ENCODE results near the gene SGK1.

Gene SGK1

DNA sequence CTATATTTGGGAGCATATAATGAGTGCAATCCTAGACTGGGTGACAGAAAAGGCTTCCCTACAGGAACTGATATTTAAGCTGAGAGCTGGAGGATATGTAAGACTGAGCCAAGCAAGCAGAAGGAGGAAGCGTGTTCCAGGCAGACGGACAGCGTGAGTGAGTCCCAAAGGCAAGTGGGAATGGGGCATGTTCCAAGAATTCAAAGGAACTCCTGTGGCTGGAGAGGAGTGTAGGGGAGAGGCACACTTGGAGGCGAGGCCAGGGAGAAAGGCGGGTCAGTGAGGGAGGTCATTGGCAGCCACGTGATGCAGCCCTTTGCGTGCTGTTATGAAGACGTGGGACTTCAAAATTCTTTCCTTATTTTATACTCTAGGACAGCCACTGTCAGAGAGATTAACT, 27.9 kb upstream of the SGK1 start:
- DNase-seq (ENCODE audit: low read depth, low spot score), result no peak
- H3K4me3 ChIP-seq (ENCODE audit: low read depth, low read length), result no peak overlapping the region
- TF ChIP-seq, protein P1, sequence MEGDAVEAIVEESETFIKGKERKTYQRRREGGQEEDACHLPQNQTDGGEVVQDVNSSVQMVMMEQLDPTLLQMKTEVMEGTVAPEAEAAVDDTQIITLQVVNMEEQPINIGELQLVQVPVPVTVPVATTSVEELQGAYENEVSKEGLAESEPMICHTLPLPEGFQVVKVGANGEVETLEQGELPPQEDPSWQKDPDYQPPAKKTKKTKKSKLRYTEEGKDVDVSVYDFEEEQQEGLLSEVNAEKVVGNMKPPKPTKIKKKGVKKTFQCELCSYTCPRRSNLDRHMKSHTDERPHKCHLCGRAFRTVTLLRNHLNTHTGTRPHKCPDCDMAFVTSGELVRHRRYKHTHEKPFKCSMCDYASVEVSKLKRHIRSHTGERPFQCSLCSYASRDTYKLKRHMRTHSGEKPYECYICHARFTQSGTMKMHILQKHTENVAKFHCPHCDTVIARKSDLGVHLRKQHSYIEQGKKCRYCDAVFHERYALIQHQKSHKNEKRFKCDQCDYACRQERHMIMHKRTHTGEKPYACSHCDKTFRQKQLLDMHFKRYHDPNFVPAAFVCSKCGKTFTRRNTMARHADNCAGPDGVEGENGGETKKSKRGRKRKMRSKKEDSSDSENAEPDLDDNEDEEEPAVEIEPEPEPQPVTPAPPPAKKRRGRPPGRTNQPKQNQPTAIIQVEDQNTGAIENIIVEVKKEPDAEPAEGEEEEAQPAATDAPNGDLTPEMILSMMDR (IDR thresholded peaks at IDR 0.05; ENCODE audit: insufficient read depth, low read length, missing control alignments), result no peak
- ChIA-PET CTCF (no interaction called here), POLR2A (no interaction called here)

DNA sequence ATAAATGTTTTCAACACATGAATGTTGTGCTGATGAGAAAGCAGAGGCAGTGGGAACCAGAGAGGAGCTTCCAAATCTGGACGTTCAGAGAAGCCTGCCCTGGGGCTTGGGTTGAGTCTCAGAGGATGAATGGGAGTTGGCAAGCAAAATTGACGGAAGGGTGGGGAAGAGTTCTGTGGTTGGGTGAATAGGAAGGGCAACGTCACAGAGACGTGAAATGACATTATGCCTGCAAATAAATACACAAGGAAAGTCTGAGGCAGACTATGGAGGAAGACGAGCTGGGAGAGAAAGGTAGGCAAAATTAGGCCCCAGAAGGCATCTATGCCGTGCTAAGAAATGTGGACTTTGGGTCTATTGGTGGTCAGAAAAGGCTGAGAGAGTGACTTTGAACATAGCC, 25.2 kb upstream of the SGK1 start:
- no peak overlapping the region for H3K4me3 ChIP-seq (ENCODE audit: low read depth, low read length)
- TF ChIP-seq, protein P1 (IDR thresholded peaks at IDR 0.05; ENCODE audit: insufficient read depth, low read length, missing control alignments), result no peak
- ChIA-PET POLR2A (no interaction called here), CTCF (interaction anchor here (0.9 kb wide), 1 partner anchor 36 kb away, joined by 3 read pairs; no protein-coding TSS in a partner anchor)
- DNase-seq (ENCODE audit: low read depth, low spot score), result no peak

DNA sequence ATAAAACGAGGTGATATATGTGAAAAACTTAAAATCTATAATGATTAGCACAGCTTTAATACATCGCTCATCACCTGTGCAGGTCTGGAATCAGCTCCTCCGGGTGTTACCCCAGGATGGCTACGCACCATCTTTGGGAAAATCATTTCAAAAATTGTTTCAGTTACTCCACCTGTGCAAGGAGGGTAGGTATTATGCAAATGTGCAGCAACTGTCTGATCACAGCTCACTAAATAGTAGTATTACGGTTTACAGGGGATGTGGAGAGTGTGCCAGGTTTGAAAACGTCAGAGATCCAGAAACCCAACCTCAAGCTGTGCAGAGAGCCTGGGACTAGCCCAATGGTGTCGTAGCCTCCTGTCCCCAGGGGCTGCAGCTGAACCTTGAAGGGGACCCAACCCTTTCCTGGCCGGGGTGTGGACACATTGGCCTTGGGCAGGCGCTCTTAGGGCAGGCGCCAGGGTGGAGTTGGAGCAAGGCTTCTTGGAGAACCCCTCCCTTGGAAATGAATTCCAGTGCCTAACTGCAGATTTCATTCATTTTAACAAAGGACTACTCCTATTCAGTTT, 24.2 kb upstream of the SGK1 start:
- DNase-seq (ENCODE audit: low read depth, low spot score), result no peak
- H3K4me3 ChIP-seq (ENCODE audit: low read depth, low read length), result no peak overlapping the region
- ChIA-PET POLR2A (no interaction called here), CTCF (no interaction called here)
- TF ChIP-seq, protein P1 (IDR thresholded peaks at IDR 0.05; ENCODE audit: insufficient read depth, low read length, missing control alignments), result no peak

DNA sequence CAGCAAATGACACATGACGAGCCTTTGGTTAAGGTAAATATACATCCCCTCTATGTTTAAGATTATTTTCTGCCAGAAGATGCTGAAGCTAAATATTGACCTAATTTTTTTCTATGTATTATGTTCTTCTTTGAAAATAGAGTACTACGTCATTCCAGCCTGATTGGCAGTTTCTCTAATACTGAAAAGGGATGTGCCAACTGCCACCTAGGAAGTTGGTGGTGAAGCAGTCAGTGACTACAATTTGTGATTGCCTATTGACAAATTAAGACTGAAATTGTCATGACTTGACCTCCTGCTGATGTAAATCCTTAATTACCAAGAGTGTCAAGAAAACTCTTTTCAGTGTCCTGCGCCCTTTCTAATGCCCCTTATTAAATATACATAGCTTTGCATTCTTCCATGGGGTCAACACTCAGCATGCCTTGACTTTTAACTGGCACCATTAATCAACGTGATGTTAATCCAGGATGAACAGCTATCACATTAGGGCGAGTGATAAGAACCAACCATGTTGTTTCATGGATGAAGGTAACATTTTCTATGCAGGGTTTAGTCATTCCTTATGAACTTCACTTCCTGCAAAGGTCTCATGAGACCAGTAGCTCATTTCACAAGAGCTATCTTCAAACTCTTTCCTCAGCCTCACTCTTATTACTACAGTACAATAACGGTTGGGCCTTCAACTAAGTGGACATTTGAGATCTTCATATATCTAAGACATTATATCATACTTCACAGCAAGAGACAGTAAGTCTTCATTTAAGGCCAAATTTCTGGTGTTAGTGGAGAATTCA, 22.5 kb upstream of the SGK1 start:
- POLR2A ChIA-PET, result no interaction called here
- no peak overlapping the region for H3K4me3 ChIP-seq (ENCODE audit: low read depth, low read length)
- CTCF ChIA-PET, result interaction anchor here (1.0 kb wide), 1 partner anchor 9 kb away, joined by 3 read pairs; no protein-coding TSS in a partner anchor
- no peak for DNase-seq (ENCODE audit: low read depth, low spot score)
- TF ChIP-seq, protein P1 (IDR thresholded peaks at IDR 0.05; ENCODE audit: insufficient read depth, low read length, missing control alignments), result no peak

DNA sequence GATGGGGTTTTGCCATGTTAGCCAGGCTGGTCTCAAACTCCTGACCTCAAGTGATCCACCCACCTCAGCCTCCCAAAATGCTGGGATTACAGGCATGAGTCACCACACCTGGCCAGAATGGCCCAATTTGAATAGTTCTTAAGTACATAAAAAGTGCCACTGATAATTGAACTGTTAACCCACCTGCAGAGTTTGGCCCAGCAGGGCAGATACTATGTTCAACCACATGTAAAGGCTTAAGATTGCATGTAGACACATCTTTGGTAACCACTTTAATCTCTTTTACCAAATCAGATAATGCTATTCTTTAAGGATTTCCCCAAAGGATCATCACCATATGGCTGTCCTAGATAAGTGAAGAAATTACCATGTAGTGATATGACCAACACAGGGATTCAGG, 21.3 kb upstream of the SGK1 start:
- TF ChIP-seq, protein P1 (IDR thresholded peaks at IDR 0.05; ENCODE audit: insufficient read depth, low read length, missing control alignments), result no peak
- no peak for DNase-seq (ENCODE audit: low read depth, low spot score)
- no peak overlapping the region for H3K4me3 ChIP-seq (ENCODE audit: low read depth, low read length)
- CTCF ChIA-PET, result no interaction called here
- POLR2A ChIA-PET, result no interaction called here

DNA sequence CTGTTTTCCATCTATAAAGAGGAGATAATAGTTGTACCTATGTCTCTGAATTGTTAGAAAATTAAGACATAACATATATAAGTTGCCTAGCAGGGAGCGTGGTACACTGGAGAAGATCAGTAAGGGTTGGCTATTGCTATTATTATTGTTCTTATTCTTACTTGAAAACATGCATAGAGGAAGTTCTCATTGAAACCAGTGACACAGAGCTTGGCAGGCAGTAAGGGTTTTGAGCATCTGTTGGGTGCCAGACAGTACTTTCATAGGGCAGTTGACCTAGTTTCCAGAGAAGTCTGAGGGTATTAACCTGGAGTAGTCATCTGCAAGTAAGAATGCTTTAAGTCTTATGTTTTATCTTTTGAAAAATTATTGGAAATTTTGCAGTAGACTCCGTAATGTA, 13.3 kb upstream of the SGK1 start:
- ChIA-PET CTCF (no interaction called here), POLR2A (no interaction called here)
- TF ChIP-seq, protein P1 (IDR thresholded peaks at IDR 0.05; ENCODE audit: insufficient read depth, low read length, missing control alignments), result no peak
- H3K4me3 ChIP-seq (ENCODE audit: low read depth, low read length), result no peak overlapping the region
- DNase-seq (ENCODE audit: low read depth, low spot score), result no peak
